OCI-LY7 (cell line): ENCODE measurements around the gene CLEC3A.

Source experiments
- CTCF ChIP-seq: fragments of 200-600 bp; sonication (generic); conservative IDR thresholded peaks from 2 replicates; pipeline ENCODE4 v1.5.1; 2014; ENCODE audit warnings: mild to moderate bottlenecking, antibody characterized with exemption, low read length, moderate library complexity, mixed read lengths
- EZH2phosphoT487 ChIP-seq: fragments of 200-600 bp; sonication (generic); IDR thresholded peaks from 2 replicates; pipeline ENCODE4 v1.6.1; 2018; ENCODE audit warnings: low read depth, borderline replicate concordance, mild to moderate bottlenecking, mixed run types, antibody characterized with exemption, low read length, moderate library complexity, mixed read lengths

- TF ChIP-seq CTCF (no peak), EZH2phosphoT487 (no peak)
Measured at GRCh38 chr16:78050734-78051400, 28.5 kb downstream of the CLEC3A start.
